HCT116 (cell line): ENCODE results near the gene MOB4.

ENCODE experiments used
- CEBPB ChIP-seq: IDR thresholded peaks from 2 replicates; pipeline ENCODE4 v1.6.1; 2012; ENCODE audit warnings: low read depth
- JUND ChIP-seq: IDR thresholded peaks from 2 replicates; pipeline ENCODE4 v1.6.1; 2012
- SRF ChIP-seq: IDR thresholded peaks from 2 replicates; pipeline ENCODE4 v1.6.1; 2012; ENCODE audit warnings: low read depth
- TF ChIP-seq, protein P1 (sequence below): IDR thresholded peaks from 2 replicates; pipeline ENCODE4 v1.6.1; 2012
- TF ChIP-seq, protein P2 (sequence below), 3 experiments: fragments of 200-600 bp in 1 of 3; sonication (generic) in 1 of 3; IDR thresholded peaks in 2 of 3; conservative IDR thresholded peaks in 1 of 3; 2 replicates each; pipeline ENCODE4 v1.5.1; 2012 to 2017; ENCODE audit warnings: low read depth in 2 of 3, low read length in 2 of 3, antibody characterized with exemption in 1 of 3, borderline replicate concordance in 1 of 3, control low read depth in 1 of 3, mild to moderate bottlenecking in 1 of 3, mixed read lengths in 1 of 3, mixed run types in 1 of 3, moderate library complexity in 1 of 3; ENCODE audit not compliant: insufficient read depth in 1 of 3

DNA sequence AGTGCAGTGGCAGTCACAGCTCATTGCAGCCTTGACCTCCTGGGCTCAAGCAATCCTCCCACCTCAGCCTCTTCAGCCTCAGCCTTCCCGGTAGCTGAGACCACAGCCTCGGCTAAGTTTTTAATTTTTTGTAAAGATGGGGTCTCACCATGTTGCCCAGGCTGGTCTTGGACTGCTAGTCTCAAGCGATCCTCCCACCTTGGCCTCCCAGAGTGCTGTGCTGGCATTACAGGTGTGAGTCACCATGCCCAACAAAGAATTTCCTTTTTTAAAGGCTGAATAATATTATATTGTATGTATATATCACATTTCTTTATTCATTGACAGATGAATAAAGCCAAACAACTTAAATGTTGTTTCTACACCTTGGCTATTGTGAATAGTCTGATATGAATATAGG is 42.5 kb downstream of the MOB4 start:
- no peak for TF ChIP-seq CEBPB
- TF ChIP-seq, protein P1, sequence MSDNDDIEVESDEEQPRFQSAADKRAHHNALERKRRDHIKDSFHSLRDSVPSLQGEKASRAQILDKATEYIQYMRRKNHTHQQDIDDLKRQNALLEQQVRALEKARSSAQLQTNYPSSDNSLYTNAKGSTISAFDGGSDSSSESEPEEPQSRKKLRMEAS, result no peak
- TF ChIP-seq, protein P2, sequence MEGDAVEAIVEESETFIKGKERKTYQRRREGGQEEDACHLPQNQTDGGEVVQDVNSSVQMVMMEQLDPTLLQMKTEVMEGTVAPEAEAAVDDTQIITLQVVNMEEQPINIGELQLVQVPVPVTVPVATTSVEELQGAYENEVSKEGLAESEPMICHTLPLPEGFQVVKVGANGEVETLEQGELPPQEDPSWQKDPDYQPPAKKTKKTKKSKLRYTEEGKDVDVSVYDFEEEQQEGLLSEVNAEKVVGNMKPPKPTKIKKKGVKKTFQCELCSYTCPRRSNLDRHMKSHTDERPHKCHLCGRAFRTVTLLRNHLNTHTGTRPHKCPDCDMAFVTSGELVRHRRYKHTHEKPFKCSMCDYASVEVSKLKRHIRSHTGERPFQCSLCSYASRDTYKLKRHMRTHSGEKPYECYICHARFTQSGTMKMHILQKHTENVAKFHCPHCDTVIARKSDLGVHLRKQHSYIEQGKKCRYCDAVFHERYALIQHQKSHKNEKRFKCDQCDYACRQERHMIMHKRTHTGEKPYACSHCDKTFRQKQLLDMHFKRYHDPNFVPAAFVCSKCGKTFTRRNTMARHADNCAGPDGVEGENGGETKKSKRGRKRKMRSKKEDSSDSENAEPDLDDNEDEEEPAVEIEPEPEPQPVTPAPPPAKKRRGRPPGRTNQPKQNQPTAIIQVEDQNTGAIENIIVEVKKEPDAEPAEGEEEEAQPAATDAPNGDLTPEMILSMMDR (IDR thresholded peaks at IDR 0.05 in 2 of 3, conservative IDR thresholded peaks at IDR 0.05 in 1 of 3; ENCODE audit: borderline replicate concordance in 1 of 3, insufficient read depth in 1 of 3, low read depth in 2 of 3, low read length in 2 of 3), result no peak
- no peak for TF ChIP-seq SRF
- no peak for TF ChIP-seq JUND
